CD4-positive, alpha-beta T cell treated with Interferon gamma for 1 hour (primary cell): ENCODE measurements around the gene ENSA.
A peak's percentile ranks its signal among the peaks of the same experiment; 100 is the strongest.
"Not testable (repeated sequence)": the region's sequence is repeated elsewhere in the genome, so short reads cannot be mapped to it uniquely, and the experiment has no call there.

Source experiments
- DNase-seq: peaks from one replicate; pipeline ENCODE4 v3.0.0-alpha.2; 2020

Gene ENSA

GRCh38 chr1:150621497-150622302 lies 7.7 kb downstream of the ENSA start:
- peak; percentile 64 for DNase-seq

- DNase-seq: no peak
Observed at GRCh38 chr1:150620919-150621318, 8.5 kb downstream of the ENSA start.

GRCh38 chr1:150619576-150620509 lies 9.6 kb downstream of the ENSA start:
- DNase-seq: peak; percentile 22

GRCh38 chr1:150615346-150616201 lies 13.8 kb downstream of the ENSA start:
- DNase-seq: no peak

GRCh38 chr1:150613061-150613920 lies 16.1 kb downstream of the ENSA start:
- DNase-seq: peak; percentile 60

- DNase-seq: no peak
Observed at GRCh38 chr1:150612014-150612345, 17.4 kb downstream of the ENSA start.

- DNase-seq: no peak
Observed at GRCh38 chr1:150610576-150610975, 18.8 kb downstream of the ENSA start.

GRCh38 chr1:150609732-150610131 lies 19.7 kb downstream of the ENSA start:
- no peak for DNase-seq

GRCh38 chr1:150606463-150607142 lies 22.8 kb downstream of the ENSA start:
- DNase-seq: no peak

GRCh38 chr1:150605451-150605731 lies 24.0 kb downstream of the ENSA start:
- DNase-seq: not testable (repeated sequence)

- DNase-seq: no peak
Observed at GRCh38 chr1:150604226-150604588, 25.2 kb downstream of the ENSA start.

GRCh38 chr1:150603711-150604110 lies 25.7 kb downstream of the ENSA start:
- no peak for DNase-seq

GRCh38 chr1:150602372-150602771 lies 27.0 kb downstream of the ENSA start:
- not testable (repeated sequence) for DNase-seq

- DNase-seq: no peak
Observed at GRCh38 chr1:150601540-150601939, 27.9 kb downstream of the ENSA start.

GRCh38 chr1:150598346-150598745 lies 31.1 kb downstream of the ENSA start:
- not testable (repeated sequence) for DNase-seq

GRCh38 chr1:150596976-150597375 lies 32.4 kb downstream of the ENSA start:
- no peak for DNase-seq

- DNase-seq: no peak
Observed at GRCh38 chr1:150596095-150596892, 33.1 kb downstream of the ENSA start.

GRCh38 chr1:150582371-150582770 lies 47.0 kb downstream of the ENSA start:
- DNase-seq: no peak

- DNase-seq: not testable (repeated sequence)
Observed at GRCh38 chr1:150581962-150582361, 47.5 kb downstream of the ENSA start.

- not testable (repeated sequence) for DNase-seq
Observed at GRCh38 chr1:150581437-150581836, 48.0 kb downstream of the ENSA start.

- not testable (repeated sequence) for DNase-seq
Observed at GRCh38 chr1:150580966-150581365, 48.4 kb downstream of the ENSA start.
